ENCODE measurements around the gene MYO1B.

DNA sequence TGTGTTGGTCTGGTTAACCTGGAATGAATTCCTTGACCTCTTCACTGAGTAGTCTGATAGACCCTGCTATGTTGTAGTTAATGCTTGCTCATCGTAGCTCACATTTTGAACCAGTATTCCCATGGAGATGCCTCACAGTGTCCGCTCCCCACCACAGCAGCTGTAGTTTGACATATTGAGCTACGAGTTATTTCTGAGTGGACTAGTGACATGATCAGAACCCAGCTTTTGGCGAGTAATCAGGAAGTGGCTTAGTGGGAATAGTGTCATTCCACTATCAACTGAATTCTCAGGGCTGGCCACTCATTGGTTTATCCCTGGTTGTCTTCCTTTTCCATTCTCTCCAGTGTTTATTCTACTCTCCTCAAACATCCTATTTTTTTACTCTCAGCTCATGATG, 102.7 kb downstream of the MYO1B start:
- TF ChIP-seq SMARCA5 (IDR thresholded peaks at IDR 0.05) (no peak), ZZZ3 (IDR thresholded peaks at IDR 0.05; ENCODE audit: control insufficient read depth, insufficient read length, low read depth) (no peak), TAF1 (IDR thresholded peaks at IDR 0.05; ENCODE audit: borderline replicate concordance, low read depth, low read length) (no peak), STAT1 (conservative IDR thresholded peaks at IDR 0.05) (no peak), RAD21 (IDR thresholded peaks at IDR 0.05; ENCODE audit: insufficient read depth, low read depth, low read length) (no peak)

All from GM12878 (cell line).